HepG2 (cell line): ENCODE measurements around the gene AEN. TPM values are rescaled to one million over a fixed set of nuclear protein-coding genes. Genes with fewer than 3 reads are reported as not detected.
A peak's percentile ranks its signal among the peaks of the same experiment; 100 is the strongest.

Source experiments
- CSRNP2 ChIP-seq: sonication (generic); formaldehyde crosslinking; conservative IDR thresholded peaks from 2 replicates; pipeline ENCODE4 v1.8.0; 2022; ENCODE audit warnings: low read depth, missing genetic modification reagents
- ELK4 ChIP-seq: sonication (generic); formaldehyde crosslinking; IDR thresholded peaks from 2 replicates; pipeline ENCODE4 v1.9.0; 2021; ENCODE audit warnings: missing genetic modification reagents, borderline replicate concordance
- ERF ChIP-seq: IDR thresholded peaks from 2 replicates; pipeline ENCODE4 v1.6.1; 2018; ENCODE audit warnings: missing biosample characterization, missing genetic modification reagents
- FUBP1 ChIP-seq: sonication (generic); formaldehyde crosslinking; IDR thresholded peaks from 2 replicates; pipeline ENCODE4 v1.5.1; 2020; ENCODE audit warnings: missing genetic modification reagents, mild to moderate bottlenecking, borderline replicate concordance
- GABPB1 ChIP-seq: IDR thresholded peaks from 2 replicates; pipeline ENCODE4 v1.6.1; 2016; ENCODE audit warnings: mild to moderate bottlenecking, missing genetic modification reagents, moderate library complexity, missing compliant biosample characterization
- KDM4B ChIP-seq: sonication (generic); formaldehyde crosslinking; IDR thresholded peaks from 2 replicates; pipeline ENCODE4 v1.4.0; 2020; ENCODE audit warnings: missing genetic modification reagents
- KLF15 ChIP-seq: sonication (generic); formaldehyde crosslinking; IDR thresholded peaks from 2 replicates; pipeline ENCODE4 v1.8.1; 2023; ENCODE audit warnings: borderline replicate concordance, mild to moderate bottlenecking, inconsistent platforms, missing genetic modification reagents, mixed read lengths
- MNT ChIP-seq: fragments of 450-650 bp; IDR thresholded peaks from 2 replicates; pipeline ENCODE4 v1.6.1; 2016
- NR1H2 ChIP-seq: sonication (generic); formaldehyde crosslinking; IDR thresholded peaks from 2 replicates; pipeline ENCODE4 v1.8.1; 2022; ENCODE audit warnings: low read depth, missing genetic modification reagents, borderline replicate concordance
- PHF21A ChIP-seq: sonication (generic); formaldehyde crosslinking; IDR thresholded peaks from 2 replicates; pipeline ENCODE4 v1.5.0; 2020; ENCODE audit warnings: mild to moderate bottlenecking, missing genetic modification reagents
- SMAD3 ChIP-seq: sonication (generic); formaldehyde crosslinking; IDR thresholded peaks from 2 replicates; pipeline ENCODE4 v1.4.0; 2020; ENCODE audit warnings: missing genetic modification reagents
- SMC3 ChIP-seq: IDR thresholded peaks from 2 replicates; pipeline ENCODE4 v1.6.1; 2011; ENCODE audit warnings: low read length, improper control_type of control experiment
- TCF7 ChIP-seq: sonication (generic); IDR thresholded peaks from 2 replicates; pipeline ENCODE4 v1.6.1; 2016; ENCODE audit warnings: antibody characterized with exemption, low read depth
- TEAD2 ChIP-seq: sonication (generic); formaldehyde crosslinking; IDR thresholded peaks from 2 replicates; pipeline ENCODE4 v1.9.0; 2021; ENCODE audit warnings: missing genetic modification reagents
- THAP8 ChIP-seq: sonication (generic); formaldehyde crosslinking; IDR thresholded peaks from 2 replicates; pipeline ENCODE4 v1.5.1; 2020; ENCODE audit warnings: missing genetic modification reagents, mild to moderate bottlenecking, borderline replicate concordance
- ZBTB42 ChIP-seq: sonication (generic); formaldehyde crosslinking; IDR thresholded peaks from 2 replicates; pipeline ENCODE4 v1.5.0; 2020; ENCODE audit warnings: mild to moderate bottlenecking, missing genetic modification reagents
- ZBTB8A ChIP-seq: sonication (generic); formaldehyde crosslinking; IDR thresholded peaks from 2 replicates; pipeline ENCODE4 v1.4.0; 2020; ENCODE audit warnings: mild to moderate bottlenecking, low read depth, missing genetic modification reagents, borderline replicate concordance
- ZKSCAN1 ChIP-seq: fragments of 150-350 bp; IDR thresholded peaks from 2 replicates; pipeline ENCODE4 v1.6.1; 2014; ENCODE audit warnings: low read length
- ZNF275 ChIP-seq: sonication (generic); formaldehyde crosslinking; IDR thresholded peaks from 2 replicates; pipeline ENCODE4 v1.8.0; 2022; ENCODE audit warnings: missing genetic modification reagents, mild to moderate bottlenecking, inconsistent platforms, borderline replicate concordance
- ZNF563 ChIP-seq: sonication (generic); formaldehyde crosslinking; IDR thresholded peaks from 2 replicates; pipeline ENCODE4 v1.8.0; 2022; ENCODE audit warnings: mild to moderate bottlenecking, moderate library complexity, missing genetic modification reagents
- ZSCAN22 ChIP-seq: sonication (generic); formaldehyde crosslinking; IDR thresholded peaks from 2 replicates; pipeline ENCODE4 v1.4.0; 2020; ENCODE audit warnings: mild to moderate bottlenecking, missing genetic modification reagents
- polyA plus RNA-seq, 8 experiments: library from polyadenylated mRNA; depleted of rRNA in 3 of 8; stranded (reverse) in 7 of 8; unstranded in 1 of 8; fragments of >200 nt; fragmentation: Illumina TruSeq in 4 of 8; extraction: Trizol in 4 of 8; gene quantifications; 2 replicates each; pipeline versions ENCODE4 v1.2.1 to v1.2.3, GENCODE V29; 2011 to 2016; ENCODE audit warnings: low read depth in 4 of 8, missing spikeins in 1 of 8, mixed read lengths in 1 of 8; ENCODE audit not compliant: insufficient read depth in 1 of 8
- total RNA-seq, 5 experiments: library from RNA; depleted of rRNA; stranded (reverse); fragments of >200 nt; fragmentation: Illumina TruSeq; extraction: Trizol; gene quantifications; 2 replicates each; pipeline ENCODE4 v1.2.3, GENCODE V29; 2016; ENCODE audit warnings: low read depth in 1 of 5

The AEN gene
- total and polyA plus RNA-seq, 2 of the 13 experiments (the other 11 are each of a cell fraction or from before 2014, with no cell fraction given): 51.3 to 118 TPM

GRCh38 chr15:88620995-88621772 is at the start of gene AEN (continued):
- TF ChIP-seq ELK4 (CRISPR knock-in tag): no peak; the same call in 1 of the 2 replicates
- TF ChIP-seq GABPB1 (CRISPR knock-in tag): peak; percentile 94
- no peak for TF ChIP-seq SMAD3 (CRISPR knock-in tag)
- no peak for TF ChIP-seq FUBP1 (CRISPR knock-in tag)
- TF ChIP-seq ZSCAN22 (CRISPR knock-in tag): no peak
- no peak for TF ChIP-seq KLF15 (CRISPR knock-in tag)
- TF ChIP-seq MNT: peak; percentile 96
- no peak for TF ChIP-seq ZBTB8A (CRISPR knock-in tag)
- TF ChIP-seq TEAD2 (CRISPR knock-in tag): no peak
- TF ChIP-seq CSRNP2 (CRISPR knock-in tag): no peak
- TF ChIP-seq ZNF275 (CRISPR knock-in tag): no peak; the same call in 1 of the 2 replicates
- no peak; the same call in 1 of the 2 replicates for TF ChIP-seq ZNF563
- TF ChIP-seq ZBTB42: no peak
- peak; percentile 87 for TF ChIP-seq ERF (CRISPR knock-in tag)
- no peak for TF ChIP-seq TCF7
- TF ChIP-seq ZKSCAN1: no peak
- TF ChIP-seq THAP8 (CRISPR knock-in tag): no peak
- 0 out of 2 replicates have a peak, but pooled peaks have one; percentile 58 for TF ChIP-seq NR1H2 (CRISPR knock-in tag)
- TF ChIP-seq PHF21A (CRISPR knock-in tag): peak; percentile 78; the same call in 1 of the 2 replicates
- TF ChIP-seq SMC3: no peak
- TF ChIP-seq KDM4B (CRISPR knock-in tag): no peak
